Ishikawa (cell line): ENCODE data around the gene LAMTOR2.

Source experiments
- CEBPB ChIP-seq: IDR thresholded peaks from 2 replicates; pipeline ENCODE4 v1.6.1; 2012
- CREB1 ChIP-seq: IDR thresholded peaks from 2 replicates; pipeline ENCODE4 v1.6.1; 2012; ENCODE audit warnings: low read depth
- EGR1 ChIP-seq: IDR thresholded peaks from 2 replicates; pipeline ENCODE4 v1.6.1; 2012
- EP300 ChIP-seq: IDR thresholded peaks from 2 replicates; pipeline ENCODE4 v1.6.1; 2012; ENCODE audit warnings: borderline replicate concordance
- FOXM1 ChIP-seq: IDR thresholded peaks from 2 replicates; pipeline ENCODE4 v1.6.1; 2012; ENCODE audit warnings: low read depth, borderline replicate concordance
- NFIC ChIP-seq: IDR thresholded peaks from 2 replicates; pipeline ENCODE4 v1.6.1; 2012
- RAD21 ChIP-seq: IDR thresholded peaks from 2 replicates; pipeline ENCODE4 v1.6.1; 2012; ENCODE audit warnings: low read depth
- REST ChIP-seq: IDR thresholded peaks from 2 replicates; pipeline ENCODE4 v1.6.1; 2012; ENCODE audit warnings: low read depth, mild to moderate bottlenecking
- TAF1 ChIP-seq: IDR thresholded peaks from 2 replicates; pipeline ENCODE4 v1.6.1; 2012; ENCODE audit warnings: low read depth, mild to moderate bottlenecking
- TCF12 ChIP-seq: IDR thresholded peaks from 2 replicates; pipeline ENCODE4 v1.6.1; 2012; ENCODE audit warnings: low read depth
- TEAD4 ChIP-seq: IDR thresholded peaks from 2 replicates; pipeline ENCODE4 v1.6.1; 2012
- USF1 ChIP-seq: IDR thresholded peaks from 2 replicates; pipeline ENCODE4 v1.6.1; 2012
- YY1 ChIP-seq: IDR thresholded peaks from 2 replicates; pipeline ENCODE4 v1.6.1; 2012; ENCODE audit warnings: low read depth
- ZBTB7A ChIP-seq: IDR thresholded peaks from 2 replicates; pipeline ENCODE4 v1.6.1; 2012; ENCODE audit warnings: low read depth
- TF ChIP-seq, protein P1 (sequence below): IDR thresholded peaks from 2 replicates; pipeline ENCODE4 v1.6.1; 2012

LAMTOR2 gene

GRCh38 chr1:156104065-156104810, 49.7 kb downstream of the LAMTOR2 start:
- peak; percentile 88 for TF ChIP-seq NFIC
- no peak for TF ChIP-seq FOXM1

GRCh38 chr1:156104861-156105832, 50.6 kb downstream of the LAMTOR2 start:
- TF ChIP-seq TEAD4 (no peak), FOXM1 (no peak), EP300 (no peak), NFIC (no peak), CEBPB (no peak), USF1 (no peak), REST (no peak), TAF1 (no peak), RAD21 (no peak), EGR1 (no peak), ZBTB7A (no peak), YY1 (no peak), TCF12 (no peak), CREB1 (no peak)
- TF ChIP-seq, protein P1, sequence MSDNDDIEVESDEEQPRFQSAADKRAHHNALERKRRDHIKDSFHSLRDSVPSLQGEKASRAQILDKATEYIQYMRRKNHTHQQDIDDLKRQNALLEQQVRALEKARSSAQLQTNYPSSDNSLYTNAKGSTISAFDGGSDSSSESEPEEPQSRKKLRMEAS, result no peak

- TF ChIP-seq TEAD4 (peak; percentile 87), REST (no peak), CEBPB (no peak), RAD21 (no peak), YY1 (no peak), FOXM1 (no peak), ZBTB7A (peak; percentile 44; the same call in 1 of the 2 replicates), USF1 (no peak), EP300 (no peak), EGR1 (no peak)
- TF ChIP-seq, protein P1, result no peak
These were observed 52.3 kb downstream of the LAMTOR2 start for GRCh38 chr1:156106624-156107488.

- TF ChIP-seq RAD21, result no peak
- no peak for TF ChIP-seq EP300
- no peak for TF ChIP-seq USF1
- TF ChIP-seq CEBPB, result no peak
- TF ChIP-seq REST, result no peak
- no peak for TF ChIP-seq ZBTB7A
- TF ChIP-seq, protein P1, result no peak
- TF ChIP-seq CREB1, result no peak
- TF ChIP-seq TCF12, result no peak
- no peak for TF ChIP-seq YY1
- TF ChIP-seq TAF1, result no peak
- no peak for TF ChIP-seq EGR1
- TF ChIP-seq NFIC, result no peak
These were observed 53.5 kb downstream of the LAMTOR2 start for GRCh38 chr1:156108057-156108456.
